Neural crest cell (in vitro differentiated cells): Measurements from ENCODE around the gene WDR89. TPM values are rescaled to one million over a fixed set of nuclear protein-coding genes. Genes with fewer than 3 reads are reported as not detected.
"Not testable (repeated sequence)": the region's sequence is repeated elsewhere in the genome, so short reads cannot be mapped to it uniquely, and the experiment has no call there.

Source experiments
- DNase-seq: peaks from one replicate; pipeline ENCODE4 v3.0.0; 2021; ENCODE audit warnings: low read depth, mixed read lengths, low spot score
- H3K27ac Mint-ChIP-seq: one replicate; pipeline ENCODE4 v1.8.0; 2021; ENCODE audit warnings: mild to moderate bottlenecking, mixed read lengths; ENCODE audit not compliant: unreplicated experiment
- H3K27me3 Mint-ChIP-seq: 2 replicates; pipeline ENCODE4 v1.8.0; 2021; ENCODE audit warnings: low read depth, mild to moderate bottlenecking, mixed read lengths
- H3K36me3 Mint-ChIP-seq: 2 replicates; pipeline ENCODE4 v1.8.0; 2021; ENCODE audit warnings: low read depth, mild to moderate bottlenecking, mixed read lengths
- H3K4me1 Mint-ChIP-seq: 2 replicates; pipeline ENCODE4 v1.8.0; 2021; ENCODE audit warnings: mixed read lengths
- H3K4me3 Mint-ChIP-seq: one replicate; pipeline ENCODE4 v1.8.0; 2021; ENCODE audit warnings: mild to moderate bottlenecking, mixed read lengths
- H3K9me3 Mint-ChIP-seq: 2 replicates; pipeline ENCODE4 v1.8.0; 2021; ENCODE audit warnings: mixed read lengths
- total RNA-seq: library from RNA; stranded (reverse); gene quantifications from 2 replicates; pipeline ENCODE4 v1.2.1, GENCODE V29; 2021
- TF ChIP-seq, protein P1 (sequence below): fragments of 200-600 bp; sonication (generic); conservative IDR thresholded peaks from 2 replicates; pipeline ENCODE4 v1.5.0; 2021; ENCODE audit warnings: antibody characterized with exemption, mild to moderate bottlenecking

WDR89 gene
- total RNA-seq, 1 donor from 2014 or later, result 23.6 TPM

DNA sequence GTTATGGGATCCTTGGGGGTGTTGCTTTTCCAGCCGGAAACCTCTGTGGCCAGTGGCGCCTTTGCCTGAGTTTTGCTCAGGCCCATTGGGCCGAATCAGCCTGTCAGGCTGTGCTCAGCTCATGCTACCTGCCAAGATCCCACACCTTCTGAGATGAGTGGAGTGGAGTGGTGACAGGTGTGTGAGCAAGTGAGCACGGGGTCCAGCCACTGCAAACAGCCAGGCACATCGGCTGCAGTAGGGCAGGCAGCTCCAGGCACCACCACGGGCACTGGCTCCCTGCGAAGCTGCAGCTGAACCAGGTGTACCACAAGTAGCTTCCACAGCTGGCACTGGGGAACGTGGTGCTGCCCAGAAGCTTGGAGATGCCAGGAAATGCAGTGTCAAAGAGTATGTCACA, 21.1 kb upstream of the WDR89 start:
- TF ChIP-seq, protein P1, sequence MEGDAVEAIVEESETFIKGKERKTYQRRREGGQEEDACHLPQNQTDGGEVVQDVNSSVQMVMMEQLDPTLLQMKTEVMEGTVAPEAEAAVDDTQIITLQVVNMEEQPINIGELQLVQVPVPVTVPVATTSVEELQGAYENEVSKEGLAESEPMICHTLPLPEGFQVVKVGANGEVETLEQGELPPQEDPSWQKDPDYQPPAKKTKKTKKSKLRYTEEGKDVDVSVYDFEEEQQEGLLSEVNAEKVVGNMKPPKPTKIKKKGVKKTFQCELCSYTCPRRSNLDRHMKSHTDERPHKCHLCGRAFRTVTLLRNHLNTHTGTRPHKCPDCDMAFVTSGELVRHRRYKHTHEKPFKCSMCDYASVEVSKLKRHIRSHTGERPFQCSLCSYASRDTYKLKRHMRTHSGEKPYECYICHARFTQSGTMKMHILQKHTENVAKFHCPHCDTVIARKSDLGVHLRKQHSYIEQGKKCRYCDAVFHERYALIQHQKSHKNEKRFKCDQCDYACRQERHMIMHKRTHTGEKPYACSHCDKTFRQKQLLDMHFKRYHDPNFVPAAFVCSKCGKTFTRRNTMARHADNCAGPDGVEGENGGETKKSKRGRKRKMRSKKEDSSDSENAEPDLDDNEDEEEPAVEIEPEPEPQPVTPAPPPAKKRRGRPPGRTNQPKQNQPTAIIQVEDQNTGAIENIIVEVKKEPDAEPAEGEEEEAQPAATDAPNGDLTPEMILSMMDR, result no peak
- DNase-seq, result no peak
- H3K4me3 Mint-ChIP-seq, result no peak overlapping the region
- H3K4me1 Mint-ChIP-seq, result peaks cover 13% of the 10 kb centered on the region
- no peaks in the 10 kb centered on the region for H3K27me3 Mint-ChIP-seq
- no peaks in the 10 kb centered on the region for H3K9me3 Mint-ChIP-seq
- no peaks in the 10 kb centered on the region for H3K36me3 Mint-ChIP-seq
- H3K27ac Mint-ChIP-seq, result no peak overlapping the region

DNA sequence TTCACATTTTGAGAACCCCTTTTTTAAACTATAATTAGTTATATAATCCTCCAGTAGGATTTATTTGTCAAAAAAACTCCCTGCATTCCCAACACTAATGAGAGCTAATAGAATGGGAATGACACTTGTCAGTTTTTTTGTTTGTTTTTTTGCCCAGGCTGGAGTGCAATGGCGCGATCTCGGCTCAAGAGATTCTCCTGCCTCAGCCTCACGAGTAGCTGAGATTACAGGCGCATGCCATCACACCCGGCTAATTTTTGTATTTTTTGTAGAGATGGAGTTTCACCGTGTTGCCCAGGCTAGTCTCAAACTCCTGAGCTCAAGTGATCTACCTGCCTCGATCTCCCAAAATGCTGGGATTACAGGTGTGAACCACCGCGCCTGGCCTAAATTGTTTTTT, 20.2 kb upstream of the WDR89 start:
- H3K9me3 Mint-ChIP-seq, H3K27ac Mint-ChIP-seq, H3K27me3 Mint-ChIP-seq, H3K4me3 Mint-ChIP-seq, DNase-seq, H3K36me3 Mint-ChIP-seq: not testable (repeated sequence)
- H3K4me1 Mint-ChIP-seq, result peaks cover 13% of the 10 kb centered on the region

DNA sequence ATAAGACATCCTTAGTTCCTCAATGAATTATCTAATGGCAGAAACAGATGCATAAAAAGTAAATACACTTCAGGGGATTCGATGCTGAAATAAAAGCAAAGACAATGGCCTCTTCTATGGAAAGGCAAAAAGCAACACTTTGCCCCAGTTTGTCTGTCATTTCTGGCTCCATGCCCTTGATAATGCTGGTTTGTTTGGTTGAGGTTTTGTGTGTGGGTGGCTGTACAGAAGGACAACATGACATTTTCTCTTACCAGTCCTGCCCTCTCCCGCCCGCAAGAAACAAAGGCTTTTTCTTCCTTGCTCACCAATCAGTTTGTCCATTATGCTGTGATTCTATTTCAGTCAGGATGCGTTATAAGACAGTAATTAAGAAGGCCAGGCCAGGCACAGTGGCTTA, 18.1 kb upstream of the WDR89 start:
- Mint-ChIP-seq H3K4me3 (peak overlapping the region; percentile 22), H3K4me1 (peaks cover 13% of the 10 kb centered on the region), H3K27ac (peak overlapping the region; percentile 51), H3K9me3 (no peaks in the 10 kb centered on the region), H3K27me3 (no peaks in the 10 kb centered on the region), H3K36me3 (no peaks in the 10 kb centered on the region)
- TF ChIP-seq, protein P1, result no peak
- no peak for DNase-seq

DNA sequence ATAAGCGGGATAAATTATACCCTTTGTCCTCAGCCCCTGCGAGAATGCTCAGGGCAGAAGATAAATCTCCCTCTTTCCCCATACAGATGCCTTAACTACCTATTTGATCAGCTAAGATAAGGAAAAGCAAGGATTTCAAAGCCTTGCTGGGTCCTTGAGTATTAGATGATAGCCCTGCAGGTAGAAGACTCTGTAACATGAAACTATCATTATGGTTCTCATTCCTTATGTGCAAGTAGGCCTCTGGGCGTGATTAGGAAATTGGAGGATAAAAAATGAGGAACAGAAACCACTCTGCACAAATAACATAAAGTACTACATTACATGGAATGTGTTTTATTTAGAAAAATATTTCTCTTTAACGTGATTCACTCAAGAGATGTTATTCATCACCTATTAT, 14.5 kb upstream of the WDR89 start:
- Mint-ChIP-seq H3K27me3 (no peaks in the 10 kb centered on the region), H3K4me1 (peaks cover 13% of the 10 kb centered on the region), H3K9me3 (no peaks in the 10 kb centered on the region), H3K36me3 (no peaks in the 10 kb centered on the region), H3K4me3 (no peak overlapping the region), H3K27ac (no peak overlapping the region)
- TF ChIP-seq, protein P1, result no peak
- no peak for DNase-seq

DNA sequence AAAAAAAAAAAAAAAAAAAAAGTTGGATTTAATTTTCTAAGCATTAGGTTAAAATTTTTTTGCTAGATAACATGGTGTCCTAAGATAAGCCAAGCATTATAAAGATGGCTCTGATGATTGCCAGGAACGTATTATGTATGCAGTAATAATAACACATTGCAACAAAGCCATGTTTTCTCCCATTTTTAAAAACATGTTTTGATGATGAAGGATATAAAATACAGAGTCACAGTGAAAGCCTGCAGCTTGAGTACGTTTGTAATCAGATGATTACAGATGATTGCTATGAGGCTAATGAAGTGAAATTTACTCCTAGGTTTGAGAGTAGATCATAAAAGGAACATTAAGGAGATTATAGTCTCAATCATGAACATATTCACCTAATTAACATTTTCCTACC, 13.3 kb upstream of the WDR89 start:
- Mint-ChIP-seq H3K27me3 (no peaks in the 10 kb centered on the region), H3K27ac (no peak overlapping the region), H3K36me3 (no peaks in the 10 kb centered on the region), H3K4me3 (no peak overlapping the region), H3K4me1 (peaks cover 7% of the 10 kb centered on the region), H3K9me3 (no peaks in the 10 kb centered on the region)
- TF ChIP-seq, protein P1, result no peak
- no peak for DNase-seq

DNA sequence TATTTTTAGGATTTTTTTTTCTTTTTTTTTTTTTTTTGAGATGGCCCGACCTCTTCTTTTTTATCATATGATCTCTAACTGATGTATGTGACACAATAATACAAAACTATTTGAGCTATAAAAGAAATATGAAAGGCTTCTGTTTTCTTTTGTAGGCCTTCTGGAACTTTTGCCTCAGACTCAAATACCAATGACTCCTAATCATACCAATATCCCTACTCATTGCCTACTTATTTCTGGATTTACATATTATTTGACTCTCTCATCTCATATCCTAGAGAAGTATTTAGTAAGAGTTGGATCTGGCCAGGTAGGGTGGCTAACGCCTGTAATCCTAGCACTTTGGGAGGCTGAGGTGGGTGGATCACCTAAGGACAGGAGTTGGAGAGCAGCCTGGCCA, 12.7 kb upstream of the WDR89 start:
- no peaks in the 10 kb centered on the region for H3K9me3 Mint-ChIP-seq
- no peak overlapping the region for H3K27ac Mint-ChIP-seq
- TF ChIP-seq, protein P1, result no peak
- H3K4me3 Mint-ChIP-seq, result no peak overlapping the region
- no peaks in the 10 kb centered on the region for H3K36me3 Mint-ChIP-seq
- peaks cover 1% of the 10 kb centered on the region for H3K4me1 Mint-ChIP-seq
- no peaks in the 10 kb centered on the region for H3K27me3 Mint-ChIP-seq
- no peak for DNase-seq
